NCI-H1436 (cell line): ENCODE results near the gene ZNF705A.
A peak's percentile ranks its signal among the peaks of the same experiment; 100 is the strongest.
"Not testable (repeated sequence)": the region's sequence is repeated elsewhere in the genome, so short reads cannot be mapped to it uniquely, and the experiment has no call there.

Experiments
- DNase-seq: peaks from one replicate; lab custom pipeline; 2025; lab: John Stamatoyannopoulos, UW

Gene ZNF705A

GRCh38 chr12:8156845-8157244, at the start of gene ZNF705A:
Gene ZNF705A, plus strand, starts transcription at chr12:8157015. Its CDS starts 15,611 bp downstream, at chr12:8172626.
- DNase-seq = no peak

GRCh38 chr12:8108808-8109398, 47.9 kb upstream of the ZNF705A start:
- peak; percentile 40 for DNase-seq

GRCh38 chr12:8113117-8113516, 43.7 kb upstream of the ZNF705A start:
- DNase-seq = not testable (repeated sequence)

- DNase-seq = no peak
Observed at GRCh38 chr12:8120072-8120713, 36.6 kb upstream of the ZNF705A start.

GRCh38 chr12:8123124-8123912, 33.5 kb upstream of the ZNF705A start, which contains the start of gene CLEC4A:
Gene CLEC4A, plus strand, starts transcription at chr12:8123617. Its CDS starts 262 bp downstream, at chr12:8123879.
- DNase-seq = no peak

GRCh38 chr12:8127138-8127537, 29.7 kb upstream of the ZNF705A start:
- no peak for DNase-seq

GRCh38 chr12:8133636-8134397, 23.0 kb upstream of the ZNF705A start:
- DNase-seq = not testable (repeated sequence)

GRCh38 chr12:8134398-8134930, 22.4 kb upstream of the ZNF705A start:
- not testable (repeated sequence) for DNase-seq

GRCh38 chr12:8141647-8142046, 15.2 kb upstream of the ZNF705A start:
- DNase-seq = not testable (repeated sequence)

- no peak for DNase-seq
Observed at GRCh38 chr12:8143261-8143660, 13.6 kb upstream of the ZNF705A start.

GRCh38 chr12:8145754-8146441, 10.9 kb upstream of the ZNF705A start:
- no peak for DNase-seq

- DNase-seq = no peak
Observed at GRCh38 chr12:8146442-8146771, 10.4 kb upstream of the ZNF705A start.

GRCh38 chr12:8154526-8154925, 2.3 kb upstream of the ZNF705A start:
- no peak for DNase-seq

GRCh38 chr12:8156416-8156815, 399 bp upstream of the ZNF705A start:
- no peak for DNase-seq

GRCh38 chr12:8157484-8158198, 826 bp downstream of the ZNF705A start:
- no peak for DNase-seq

- DNase-seq = not testable (repeated sequence)
Observed at GRCh38 chr12:8172911-8173310, 16.1 kb downstream of the ZNF705A start.

- DNase-seq = peak; percentile 56
Observed at GRCh38 chr12:8179989-8180585, 23.3 kb downstream of the ZNF705A start.

- DNase-seq = not testable (repeated sequence)
Observed at GRCh38 chr12:8181271-8181670, 24.5 kb downstream of the ZNF705A start.

- not testable (repeated sequence) for DNase-seq
Observed at GRCh38 chr12:8182923-8183322, 26.1 kb downstream of the ZNF705A start.

GRCh38 chr12:8183346-8183745, 26.5 kb downstream of the ZNF705A start:
- DNase-seq = not testable (repeated sequence)
